ENCODE data around the gene MUCL3.

- TF ChIP-seq, protein P1, sequence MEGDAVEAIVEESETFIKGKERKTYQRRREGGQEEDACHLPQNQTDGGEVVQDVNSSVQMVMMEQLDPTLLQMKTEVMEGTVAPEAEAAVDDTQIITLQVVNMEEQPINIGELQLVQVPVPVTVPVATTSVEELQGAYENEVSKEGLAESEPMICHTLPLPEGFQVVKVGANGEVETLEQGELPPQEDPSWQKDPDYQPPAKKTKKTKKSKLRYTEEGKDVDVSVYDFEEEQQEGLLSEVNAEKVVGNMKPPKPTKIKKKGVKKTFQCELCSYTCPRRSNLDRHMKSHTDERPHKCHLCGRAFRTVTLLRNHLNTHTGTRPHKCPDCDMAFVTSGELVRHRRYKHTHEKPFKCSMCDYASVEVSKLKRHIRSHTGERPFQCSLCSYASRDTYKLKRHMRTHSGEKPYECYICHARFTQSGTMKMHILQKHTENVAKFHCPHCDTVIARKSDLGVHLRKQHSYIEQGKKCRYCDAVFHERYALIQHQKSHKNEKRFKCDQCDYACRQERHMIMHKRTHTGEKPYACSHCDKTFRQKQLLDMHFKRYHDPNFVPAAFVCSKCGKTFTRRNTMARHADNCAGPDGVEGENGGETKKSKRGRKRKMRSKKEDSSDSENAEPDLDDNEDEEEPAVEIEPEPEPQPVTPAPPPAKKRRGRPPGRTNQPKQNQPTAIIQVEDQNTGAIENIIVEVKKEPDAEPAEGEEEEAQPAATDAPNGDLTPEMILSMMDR (IDR thresholded peaks at IDR 0.05), result no peak
- no peak for TF ChIP-seq NR2C2 (CRISPR knock-in tag; IDR thresholded peaks at IDR 0.05)
- TF ChIP-seq, protein P2, sequence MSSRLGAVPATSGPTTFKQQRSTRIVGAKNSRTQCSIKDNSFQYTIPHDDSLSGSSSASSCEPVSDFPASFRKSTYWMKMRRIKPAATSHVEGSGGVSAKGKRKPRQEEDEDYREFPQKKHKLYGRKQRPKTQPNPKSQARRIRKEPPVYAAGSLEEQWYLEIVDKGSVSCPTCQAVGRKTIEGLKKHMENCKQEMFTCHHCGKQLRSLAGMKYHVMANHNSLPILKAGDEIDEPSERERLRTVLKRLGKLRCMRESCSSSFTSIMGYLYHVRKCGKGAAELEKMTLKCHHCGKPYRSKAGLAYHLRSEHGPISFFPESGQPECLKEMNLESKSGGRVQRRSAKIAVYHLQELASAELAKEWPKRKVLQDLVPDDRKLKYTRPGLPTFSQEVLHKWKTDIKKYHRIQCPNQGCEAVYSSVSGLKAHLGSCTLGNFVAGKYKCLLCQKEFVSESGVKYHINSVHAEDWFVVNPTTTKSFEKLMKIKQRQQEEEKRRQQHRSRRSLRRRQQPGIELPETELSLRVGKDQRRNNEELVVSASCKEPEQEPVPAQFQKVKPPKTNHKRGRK (CRISPR knock-in tag; IDR thresholded peaks at IDR 0.05; ENCODE audit: borderline replicate concordance), result no peak
These were observed 47.5 kb downstream of the MUCL3 start for GRCh38 chr6:30988209-30988825.
